GF-D8 (cell line): ENCODE data around the gene FAS.
"Not testable (repeated sequence)": the region's sequence is repeated elsewhere in the genome, so short reads cannot be mapped to it uniquely, and the experiment has no call there.

Source experiments
- DNase-seq: peaks from one replicate; lab custom pipeline; 2025; lab: John Stamatoyannopoulos, UW

The FAS gene

GRCh38 chr10:88992921-88993524, 2.4 kb downstream of the FAS start:
- no peak for DNase-seq

- DNase-seq: no peak
These were observed 3.4 kb downstream of the FAS start for GRCh38 chr10:88994019-88994418.

GRCh38 chr10:88995156-88995876, 4.7 kb downstream of the FAS start:
- DNase-seq: no peak

- peak; percentile 60 for DNase-seq
These were observed 6.3 kb downstream of the FAS start for GRCh38 chr10:88996927-88997326.

- DNase-seq: no peak
These were observed 9.0 kb downstream of the FAS start for GRCh38 chr10:88999625-89000024.

- no peak for DNase-seq
These were observed 10.6 kb downstream of the FAS start for GRCh38 chr10:89001024-89001728.

GRCh38 chr10:89001729-89002072, 11.1 kb downstream of the FAS start:
- DNase-seq: no peak

- no peak for DNase-seq
These were observed 11.8 kb downstream of the FAS start for GRCh38 chr10:89002226-89002978.

GRCh38 chr10:89003344-89003743, 12.7 kb downstream of the FAS start:
- DNase-seq: no peak

GRCh38 chr10:89007129-89007893, 16.7 kb downstream of the FAS start:
- no peak for DNase-seq

GRCh38 chr10:89018700-89019346, 28.2 kb downstream of the FAS start:
- not testable (repeated sequence) for DNase-seq

- no peak for DNase-seq
These were observed 29.1 kb downstream of the FAS start for GRCh38 chr10:89019569-89020327.

- DNase-seq: not testable (repeated sequence)
These were observed 30.9 kb downstream of the FAS start for GRCh38 chr10:89021526-89021925.

GRCh38 chr10:89022734-89023133, 32.1 kb downstream of the FAS start:
- DNase-seq: no peak

- DNase-seq: no peak
These were observed 34.9 kb downstream of the FAS start for GRCh38 chr10:89025453-89025852.

GRCh38 chr10:89029181-89029580, 38.6 kb downstream of the FAS start:
- no peak for DNase-seq

GRCh38 chr10:89029785-89030437, 39.3 kb downstream of the FAS start:
- peak; percentile 48 for DNase-seq

- peak; percentile 49 for DNase-seq
These were observed 40.2 kb downstream of the FAS start for GRCh38 chr10:89030791-89031190.

GRCh38 chr10:89032141-89032891, 41.7 kb downstream of the FAS start:
- DNase-seq: no peak
